DOHH2 (cell line): ENCODE data around the gene RAC3.

Experiments
- H3F3A ChIP-seq: fragments of 200-600 bp; sonication (generic), shearing (Covaris generic); 2 replicates; pipeline ENCODE4 v1.6.0; 2016; ENCODE audit warnings: antibody characterized with exemption, mild to moderate bottlenecking; ENCODE audit not compliant: control insufficient read depth, insufficient read depth
- H3K27ac ChIP-seq: fragments of 200-600 bp; sonication (generic); 2 replicates; pipeline ENCODE4 v1.5.1; 2014; ENCODE audit warnings: low read depth, mild to moderate bottlenecking, low read length, moderate library complexity
- H3K27me3 ChIP-seq: fragments of 200-600 bp; sonication (generic); 2 replicates; pipeline ENCODE4 v1.6.1; 2014; ENCODE audit warnings: mild to moderate bottlenecking, low read length, mixed read lengths; ENCODE audit not compliant: control insufficient read depth
- H3K36me3 ChIP-seq: fragments of 200-600 bp; sonication (generic); 2 replicates; pipeline ENCODE4 v1.6.1; 2014; ENCODE audit warnings: mild to moderate bottlenecking, low read length, moderate library complexity, mixed read lengths; ENCODE audit not compliant: control insufficient read depth
- H3K4me1 ChIP-seq: fragments of 200-600 bp; sonication (generic); 2 replicates; pipeline ENCODE4 v1.6.1; 2014; ENCODE audit warnings: mild to moderate bottlenecking, low read length, mixed read lengths; ENCODE audit not compliant: control insufficient read depth
- H3K4me2 ChIP-seq: fragments of 200-600 bp; sonication (generic); 2 replicates; pipeline ENCODE4 v1.6.0; 2014; ENCODE audit warnings: mild to moderate bottlenecking, low read length, moderate library complexity
- H3K4me3 ChIP-seq: fragments of 200-600 bp; sonication (generic); 2 replicates; pipeline ENCODE4 v1.5.1; 2014; ENCODE audit warnings: mild to moderate bottlenecking, low read length, mixed read lengths
- H3K79me2 ChIP-seq: fragments of 200-600 bp; sonication (generic); 2 replicates; pipeline ENCODE4 v1.6.1; 2014; ENCODE audit warnings: mild to moderate bottlenecking, low read length, mixed read lengths; ENCODE audit not compliant: control insufficient read depth
- H3K9me2 ChIP-seq: fragments of 200-600 bp; sonication (generic); replicated peaks from 2 replicates; pipeline ENCODE4 v1.6.1; 2014; ENCODE audit warnings: mild to moderate bottlenecking, low read length, mixed read lengths; ENCODE audit not compliant: control insufficient read depth
- H3K9me3 ChIP-seq: fragments of 200-600 bp; sonication (generic); 2 replicates; pipeline ENCODE4 v1.6.1; 2014; ENCODE audit warnings: antibody characterized with exemption, low read length, mixed read lengths; ENCODE audit not compliant: control insufficient read depth, insufficient read depth
- H4K20me1 ChIP-seq: fragments of 200-600 bp; sonication (generic); 2 replicates; pipeline ENCODE4 v1.6.0; 2014; ENCODE audit warnings: low read depth, mild to moderate bottlenecking, antibody characterized with exemption, low read length, moderate library complexity; ENCODE audit not compliant: control insufficient read depth, insufficient read depth
- EZH2phosphoT487 ChIP-seq: fragments of 200-600 bp; sonication (generic); IDR thresholded peaks from 2 replicates; pipeline ENCODE4 v1.6.1; 2017; ENCODE audit warnings: borderline replicate concordance, mild to moderate bottlenecking, antibody characterized with exemption, low read length, moderate library complexity, mixed read lengths
- TF ChIP-seq, protein P1 (sequence below): fragments of 200-600 bp; sonication (generic); IDR thresholded peaks from one replicate; pipeline ENCODE4 v1.5.1; 2014; ENCODE audit warnings: antibody characterized with exemption, mild to moderate bottlenecking, low read depth, low read length; ENCODE audit not compliant: poor library complexity, severe bottlenecking

The RAC3 gene

DNA sequence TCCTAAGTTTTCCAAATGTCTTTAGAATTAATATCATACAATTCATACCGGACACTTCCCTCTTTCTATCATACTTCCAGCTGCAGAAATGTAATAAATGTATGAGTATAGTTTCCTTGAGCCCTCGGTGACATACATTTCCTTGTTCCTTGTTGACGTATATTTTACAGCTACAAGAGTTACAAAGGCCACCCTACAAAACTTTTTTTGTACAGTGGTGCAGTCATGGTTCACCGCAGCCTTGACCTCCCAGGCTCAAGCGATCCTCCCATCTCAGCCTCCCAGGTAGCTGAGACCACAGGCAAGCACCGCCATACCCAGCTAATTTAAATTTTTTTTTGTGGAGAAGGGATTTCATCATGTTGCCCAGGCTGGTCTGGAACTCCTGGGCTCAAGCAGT, 41.3 kb downstream of the RAC3 start:
- Histone ChIP-seq H3K4me1 (peaks cover 17% of the 10 kb centered on the region), H4K20me1 (0 out of 2 replicates have a peak, but pooled peaks cover 3% of the 10 kb centered on the region), H3K27ac (no peak overlapping the region), H3K4me2 (no peak overlapping the region), H3K79me2 (no peaks in the 10 kb centered on the region), H3K36me3 (peaks cover 3% of the 10 kb centered on the region), H3K9me2 (no peaks in the 10 kb centered on the region), H3F3A (peaks cover 14% of the 10 kb centered on the region), H3K27me3 (peaks cover 3% of the 10 kb centered on the region; the same call in 1 of the 2 replicates), H3K9me3 (no peaks in the 10 kb centered on the region), H3K4me3 (no peak overlapping the region)
- no peak for TF ChIP-seq EZH2phosphoT487
- TF ChIP-seq, protein P1, sequence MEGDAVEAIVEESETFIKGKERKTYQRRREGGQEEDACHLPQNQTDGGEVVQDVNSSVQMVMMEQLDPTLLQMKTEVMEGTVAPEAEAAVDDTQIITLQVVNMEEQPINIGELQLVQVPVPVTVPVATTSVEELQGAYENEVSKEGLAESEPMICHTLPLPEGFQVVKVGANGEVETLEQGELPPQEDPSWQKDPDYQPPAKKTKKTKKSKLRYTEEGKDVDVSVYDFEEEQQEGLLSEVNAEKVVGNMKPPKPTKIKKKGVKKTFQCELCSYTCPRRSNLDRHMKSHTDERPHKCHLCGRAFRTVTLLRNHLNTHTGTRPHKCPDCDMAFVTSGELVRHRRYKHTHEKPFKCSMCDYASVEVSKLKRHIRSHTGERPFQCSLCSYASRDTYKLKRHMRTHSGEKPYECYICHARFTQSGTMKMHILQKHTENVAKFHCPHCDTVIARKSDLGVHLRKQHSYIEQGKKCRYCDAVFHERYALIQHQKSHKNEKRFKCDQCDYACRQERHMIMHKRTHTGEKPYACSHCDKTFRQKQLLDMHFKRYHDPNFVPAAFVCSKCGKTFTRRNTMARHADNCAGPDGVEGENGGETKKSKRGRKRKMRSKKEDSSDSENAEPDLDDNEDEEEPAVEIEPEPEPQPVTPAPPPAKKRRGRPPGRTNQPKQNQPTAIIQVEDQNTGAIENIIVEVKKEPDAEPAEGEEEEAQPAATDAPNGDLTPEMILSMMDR: no peak

DNA sequence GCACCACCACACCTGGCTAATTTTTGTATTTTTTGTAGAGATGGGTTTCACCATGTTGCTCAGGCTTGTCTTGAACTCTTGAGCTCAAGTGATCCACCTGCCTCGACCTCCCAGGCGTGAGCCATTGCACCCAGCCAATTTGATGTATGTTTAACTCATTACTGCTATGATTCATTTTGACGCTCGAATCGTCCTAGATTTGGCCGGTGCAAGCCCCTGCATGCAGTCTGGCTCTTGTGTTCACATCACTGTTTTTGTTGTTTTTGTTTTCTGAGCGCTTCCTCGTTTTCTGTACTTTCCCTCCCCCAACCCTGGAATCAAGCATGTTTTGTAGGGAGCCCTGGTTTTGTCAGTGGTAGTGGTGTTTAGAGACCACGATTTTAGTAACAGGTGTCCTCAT, 42.0 kb downstream of the RAC3 start:
- Histone ChIP-seq H4K20me1 (0 out of 2 replicates have a peak, but pooled peaks cover 3% of the 10 kb centered on the region), H3K4me3 (no peak overlapping the region), H3K36me3 (peaks cover 9% of the 10 kb centered on the region), H3K4me1 (peaks cover 17% of the 10 kb centered on the region), H3K27ac (no peak overlapping the region), H3K4me2 (no peak overlapping the region), H3K9me3 (no peaks in the 10 kb centered on the region), H3K27me3 (peaks cover 3% of the 10 kb centered on the region; the same call in 1 of the 2 replicates), H3K9me2 (no peaks in the 10 kb centered on the region), H3K79me2 (no peaks in the 10 kb centered on the region), H3F3A (peaks cover 14% of the 10 kb centered on the region)
- TF ChIP-seq, protein P1: no peak
- no peak for TF ChIP-seq EZH2phosphoT487

DNA sequence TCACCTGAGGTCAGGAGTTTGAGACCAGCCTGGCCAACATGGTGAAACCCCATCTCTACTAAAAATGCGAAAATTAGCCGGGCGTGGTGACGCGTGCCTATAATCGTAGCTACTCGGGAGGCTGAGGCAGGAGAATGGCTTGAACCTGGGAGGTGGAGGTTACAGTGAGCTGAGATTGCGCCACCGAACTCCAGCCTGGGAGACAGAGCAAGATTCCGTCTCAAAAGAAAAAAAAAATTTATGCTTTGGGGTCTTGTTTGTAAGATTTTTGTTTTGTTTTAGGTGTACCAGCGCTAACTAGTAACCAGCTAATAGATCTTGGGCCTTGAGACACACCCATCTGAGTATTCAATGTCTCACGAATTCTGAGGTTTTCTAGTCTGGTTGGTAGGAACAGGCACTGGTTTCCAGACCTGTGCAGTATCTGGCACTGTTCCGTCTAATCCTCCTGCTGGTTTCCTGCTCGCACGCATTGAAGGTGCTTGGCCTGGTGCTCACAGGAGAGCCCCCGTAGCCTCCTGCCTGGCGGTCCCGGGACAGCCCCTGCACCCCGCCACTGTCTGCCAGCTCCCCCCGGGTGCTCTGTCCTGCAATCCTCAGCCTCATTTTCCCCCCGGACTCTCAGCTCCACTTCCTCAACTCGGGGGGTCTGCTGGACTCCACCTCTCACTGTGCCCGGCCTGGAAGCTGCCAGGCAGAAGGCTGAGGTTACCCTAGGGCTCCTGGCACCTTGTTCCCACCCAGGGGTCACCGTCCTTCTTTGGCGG, 44.7 kb downstream of the RAC3 start:
- Histone ChIP-seq H4K20me1 (peaks cover 3% of the 10 kb centered on the region; the same call in 1 of the 2 replicates), H3K27ac (no peak overlapping the region), H3F3A (peaks cover 14% of the 10 kb centered on the region), H3K36me3 (peaks cover 33% of the 10 kb centered on the region), H3K4me2 (peak overlapping the region; percentile 8; the same call in 1 of the 2 replicates), H3K27me3 (peaks cover 3% of the 10 kb centered on the region; the same call in 1 of the 2 replicates), H3K9me2 (no peaks in the 10 kb centered on the region), H3K4me3 (no peak overlapping the region), H3K79me2 (no peaks in the 10 kb centered on the region), H3K4me1 (peaks cover 17% of the 10 kb centered on the region), H3K9me3 (no peaks in the 10 kb centered on the region)
- TF ChIP-seq EZH2phosphoT487: no peak
- TF ChIP-seq, protein P1: no peak
